HEK293T (cell line): Measurements from ENCODE around the gene OSBPL3.

Source experiments
- ARNT ChIP-seq: fragments of 450-650 bp; IDR thresholded peaks from 2 replicates; pipeline ENCODE4 v1.6.1; 2017; ENCODE audit warnings: mild to moderate bottlenecking
- BHLHE40 ChIP-seq: fragments of 450-650 bp; IDR thresholded peaks from 2 replicates; pipeline ENCODE4 v1.6.1; 2016; ENCODE audit warnings: mild to moderate bottlenecking, moderate library complexity, borderline replicate concordance
- ELF4 ChIP-seq: fragments of 450-650 bp; IDR thresholded peaks from 2 replicates; pipeline ENCODE4 v1.6.1; 2017; ENCODE audit warnings: antibody characterized with exemption
- FOXK2 ChIP-seq: fragments of 450-650 bp; IDR thresholded peaks from 2 replicates; pipeline ENCODE4 v1.6.1; 2016; ENCODE audit warnings: mild to moderate bottlenecking
- FOXM1 ChIP-seq: fragments of 450-650 bp; IDR thresholded peaks from 2 replicates; pipeline ENCODE4 v1.6.1; 2017; ENCODE audit warnings: mild to moderate bottlenecking, borderline replicate concordance
- NFRKB ChIP-seq: fragments of 450-650 bp; IDR thresholded peaks from 2 replicates; pipeline ENCODE4 v1.6.1; 2016; ENCODE audit warnings: mild to moderate bottlenecking, moderate library complexity
- TARDBP ChIP-seq: fragments of 450-650 bp; IDR thresholded peaks from 2 replicates; pipeline ENCODE4 v1.6.1; 2016
- ZNF384 ChIP-seq: fragments of 450-650 bp; IDR thresholded peaks from 2 replicates; pipeline ENCODE4 v1.6.1; 2016

- TF ChIP-seq FOXK2, result no peak
- TF ChIP-seq FOXM1, result no peak
- no peak for TF ChIP-seq ZNF384
- no peak for TF ChIP-seq ELF4
- no peak for TF ChIP-seq ARNT
- no peak for TF ChIP-seq BHLHE40
- TF ChIP-seq TARDBP, result no peak
- TF ChIP-seq NFRKB, result no peak
Observed at GRCh38 chr7:24939416-24939815, 40.6 kb downstream of the OSBPL3 start.
